ENCODE data around the gene KLRB1. TPM values are rescaled to one million over a fixed set of nuclear protein-coding genes. Genes with fewer than 3 reads are reported as not detected.

KLRB1 gene
- polyA plus RNA-seq, 2 of the 4 experiments (the other 2 are of a cell fraction), result not detected

- TF ChIP-seq, protein P1, sequence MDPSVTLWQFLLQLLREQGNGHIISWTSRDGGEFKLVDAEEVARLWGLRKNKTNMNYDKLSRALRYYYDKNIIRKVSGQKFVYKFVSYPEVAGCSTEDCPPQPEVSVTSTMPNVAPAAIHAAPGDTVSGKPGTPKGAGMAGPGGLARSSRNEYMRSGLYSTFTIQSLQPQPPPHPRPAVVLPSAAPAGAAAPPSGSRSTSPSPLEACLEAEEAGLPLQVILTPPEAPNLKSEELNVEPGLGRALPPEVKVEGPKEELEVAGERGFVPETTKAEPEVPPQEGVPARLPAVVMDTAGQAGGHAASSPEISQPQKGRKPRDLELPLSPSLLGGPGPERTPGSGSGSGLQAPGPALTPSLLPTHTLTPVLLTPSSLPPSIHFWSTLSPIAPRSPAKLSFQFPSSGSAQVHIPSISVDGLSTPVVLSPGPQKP (IDR thresholded peaks at IDR 0.05; ENCODE audit: low read depth, low read length), result no peak
- TF ChIP-seq FOSL2 (IDR thresholded peaks at IDR 0.05) (no peak), FOSL2 (CRISPR knock-in tag; IDR thresholded peaks at IDR 0.05) (no peak), TFCP2L1 (CRISPR knock-in tag; IDR thresholded peaks at IDR 0.05) (no peak), BCL3 (IDR thresholded peaks at IDR 0.05) (no peak)
- TF ChIP-seq, protein P2, sequence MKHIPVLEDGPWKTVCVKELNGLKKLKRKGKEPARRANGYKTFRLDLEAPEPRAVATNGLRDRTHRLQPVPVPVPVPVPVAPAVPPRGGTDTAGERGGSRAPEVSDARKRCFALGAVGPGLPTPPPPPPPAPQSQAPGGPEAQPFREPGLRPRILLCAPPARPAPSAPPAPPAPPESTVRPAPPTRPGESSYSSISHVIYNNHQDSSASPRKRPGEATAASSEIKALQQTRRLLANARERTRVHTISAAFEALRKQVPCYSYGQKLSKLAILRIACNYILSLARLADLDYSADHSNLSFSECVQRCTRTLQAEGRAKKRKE (CRISPR knock-in tag; IDR thresholded peaks at IDR 0.05; ENCODE audit: low read depth), result no peak
Measured at GRCh38 chr12:9649532-9649940, 41.8 kb upstream of the KLRB1 start (continued).

- WGBS (ENCODE audit: missing lambda C conversion rate), result 67% methylated on average over 13 of the region's 13 CpGs
- ChIA-PET POLR2A (interaction anchor here (1.4 kb wide), 1 partner anchor 7 kb away, joined by 6 read pairs; no protein-coding TSS in a partner anchor), CTCF (interaction anchor here (1.0 to 1.9 kb wide), 3 partner anchors 14 to 60 kb away, joined by 3 to 9 read pairs (median 4); no protein-coding TSS in a partner anchor)
- no peak for DNase-seq (ENCODE audit: low read depth in 1 of 2, low spot score in 1 of 2)
- Histone ChIP-seq H3K4me2 (peak overlapping the region; percentile 98), H3K4me1 (peaks cover 13% of the 10 kb centered on the region; the same call in 2 of the 3 replicates), H3K27ac (peak overlapping the region; percentile 77 to 86), H3K4me3 (peak overlapping the region; percentile 74), H3K9me3 (no peaks in the 10 kb centered on the region)
- FAIRE-seq, result no peak
- peak in 1 of 2 experiments; percentile 6; a peak in 3 of 6 replicates for ATAC-seq
- no peak for TF ChIP-seq HDAC2 (IDR thresholded peaks at IDR 0.05)
- TF ChIP-seq FOSL2 (IDR thresholded peaks at IDR 0.05), result no peak
- no peak for TF ChIP-seq FOSL2 (CRISPR knock-in tag; IDR thresholded peaks at IDR 0.05)
- TF ChIP-seq, protein P3, sequence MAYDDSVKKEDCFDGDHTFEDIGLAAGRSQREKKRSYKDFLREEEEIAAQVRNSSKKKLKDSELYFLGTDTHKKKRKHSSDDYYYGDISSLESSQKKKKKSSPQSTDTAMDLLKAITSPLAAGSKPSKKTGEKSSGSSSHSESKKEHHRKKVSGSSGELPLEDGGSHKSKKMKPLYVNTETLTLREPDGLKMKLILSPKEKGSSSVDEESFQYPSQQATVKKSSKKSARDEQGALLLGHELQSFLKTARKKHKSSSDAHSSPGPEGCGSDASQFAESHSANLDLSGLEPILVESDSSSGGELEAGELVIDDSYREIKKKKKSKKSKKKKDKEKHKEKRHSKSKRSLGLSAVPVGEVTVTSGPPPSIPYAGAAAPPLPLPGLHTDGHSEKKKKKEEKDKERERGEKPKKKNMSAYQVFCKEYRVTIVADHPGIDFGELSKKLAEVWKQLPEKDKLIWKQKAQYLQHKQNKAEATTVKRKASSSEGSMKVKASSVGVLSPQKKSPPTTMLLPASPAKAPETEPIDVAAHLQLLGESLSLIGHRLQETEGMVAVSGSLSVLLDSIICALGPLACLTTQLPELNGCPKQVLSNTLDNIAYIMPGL (CRISPR knock-in tag; IDR thresholded peaks at IDR 0.05; ENCODE audit: borderline replicate concordance), result no peak
- no peak for TF ChIP-seq TP53 (CRISPR knock-in tag; IDR thresholded peaks at IDR 0.05)
- no peak for TF ChIP-seq FOSB (CRISPR knock-in tag; IDR thresholded peaks at IDR 0.05)
- no peak for TF ChIP-seq CEBPB (IDR thresholded peaks at IDR 0.05)
- no peak for TF ChIP-seq HOXA7 (CRISPR knock-in tag; IDR thresholded peaks at IDR 0.05)
- TF ChIP-seq POLR2A (IDR thresholded peaks at IDR 0.05; ENCODE audit: low read length), result no peak
- no peak for TF ChIP-seq ESRRA (IDR thresholded peaks at IDR 0.05; ENCODE audit: borderline replicate concordance, low read length)
- TF ChIP-seq ZC3H11A (IDR thresholded peaks at IDR 0.05), result no peak
- no peak for TF ChIP-seq CBX8 (IDR thresholded peaks at IDR 0.05)
- no peak for TF ChIP-seq RCOR1 (IDR thresholded peaks at IDR 0.05; ENCODE audit: low read depth, low read length)
- no peak for TF ChIP-seq CHD4 (IDR thresholded peaks at IDR 0.05; ENCODE audit: borderline replicate concordance)
- no peak for TF ChIP-seq HES2 (IDR thresholded peaks at IDR 0.05)
Measured at GRCh38 chr12:9648701-9649531, 41.2 kb upstream of the KLRB1 start.

Data from A549 (cell line).